Effector memory CD8-positive, alpha-beta T cell (primary cell): Measurements from ENCODE around the gene MARCHF10.
"Not testable (repeated sequence)": the region's sequence is repeated elsewhere in the genome, so short reads cannot be mapped to it uniquely, and the experiment has no call there.

Experiments used
- ATAC-seq: fragments of 150-1000 bp; cut with Tn5 transposase; replicated peaks from 2 replicates; pipeline ENCODE4 v1.10.0; 2021; ENCODE audit warnings: mild to moderate bottlenecking, moderate library complexity
- DNase-seq, 3 experiments: peaks; one replicate each; pipeline ENCODE4 v3.0.0; 2021
- H3K27ac Mint-ChIP-seq, 2 donors: one replicate each; pipeline ENCODE4 v1.8.0; 2022; ENCODE audit warnings: mild to moderate bottlenecking in 2 of 2, mixed read lengths in 2 of 2, moderate library complexity in 2 of 2
- H3K27me3 Mint-ChIP-seq, 2 donors: one replicate each; pipeline ENCODE4 v1.8.0; 2022; ENCODE audit warnings: mixed read lengths in 2 of 2
- H3K36me3 Mint-ChIP-seq: one replicate; pipeline ENCODE4 v1.8.0; 2022; ENCODE audit warnings: mild to moderate bottlenecking, moderate library complexity, mixed read lengths; ENCODE audit not compliant: insufficient read depth
- H3K4me1 Mint-ChIP-seq, 2 donors: one replicate each; pipeline ENCODE4 v1.8.0; 2022; ENCODE audit warnings: low read depth in 2 of 2, mixed read lengths in 2 of 2
- H3K4me3 Mint-ChIP-seq, 2 donors: one replicate each; pipeline ENCODE4 v1.8.0; 2022; ENCODE audit warnings: mild to moderate bottlenecking in 2 of 2, mixed read lengths in 2 of 2, moderate library complexity in 2 of 2
- H3K9me3 Mint-ChIP-seq, 2 donors: one replicate each; pipeline ENCODE4 v1.8.0; 2022; ENCODE audit warnings: mixed read lengths in 2 of 2
- total RNA-seq, 9 experiments: gene quantifications; one replicate each; lab custom pipeline; 2026; lab: John Stamatoyannopoulos, UW

MARCHF10 gene, protein sequence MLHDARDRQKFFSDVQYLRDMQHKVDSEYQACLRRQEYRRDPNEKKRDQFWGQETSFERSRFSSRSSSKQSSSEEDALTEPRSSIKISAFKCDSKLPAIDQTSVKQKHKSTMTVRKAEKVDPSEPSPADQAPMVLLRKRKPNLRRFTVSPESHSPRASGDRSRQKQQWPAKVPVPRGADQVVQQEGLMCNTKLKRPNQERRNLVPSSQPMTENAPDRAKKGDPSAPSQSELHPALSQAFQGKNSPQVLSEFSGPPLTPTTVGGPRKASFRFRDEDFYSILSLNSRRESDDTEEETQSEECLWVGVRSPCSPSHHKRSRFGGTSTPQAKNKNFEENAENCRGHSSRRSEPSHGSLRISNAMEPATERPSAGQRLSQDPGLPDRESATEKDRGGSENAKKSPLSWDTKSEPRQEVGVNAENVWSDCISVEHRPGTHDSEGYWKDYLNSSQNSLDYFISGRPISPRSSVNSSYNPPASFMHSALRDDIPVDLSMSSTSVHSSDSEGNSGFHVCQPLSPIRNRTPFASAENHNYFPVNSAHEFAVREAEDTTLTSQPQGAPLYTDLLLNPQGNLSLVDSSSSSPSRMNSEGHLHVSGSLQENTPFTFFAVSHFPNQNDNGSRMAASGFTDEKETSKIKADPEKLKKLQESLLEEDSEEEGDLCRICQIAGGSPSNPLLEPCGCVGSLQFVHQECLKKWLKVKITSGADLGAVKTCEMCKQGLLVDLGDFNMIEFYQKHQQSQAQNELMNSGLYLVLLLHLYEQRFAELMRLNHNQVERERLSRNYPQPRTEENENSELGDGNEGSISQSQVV
- 0 to 0.39 (median 0.03) reads per million in 9 experiments for total RNA-seq

DNA sequence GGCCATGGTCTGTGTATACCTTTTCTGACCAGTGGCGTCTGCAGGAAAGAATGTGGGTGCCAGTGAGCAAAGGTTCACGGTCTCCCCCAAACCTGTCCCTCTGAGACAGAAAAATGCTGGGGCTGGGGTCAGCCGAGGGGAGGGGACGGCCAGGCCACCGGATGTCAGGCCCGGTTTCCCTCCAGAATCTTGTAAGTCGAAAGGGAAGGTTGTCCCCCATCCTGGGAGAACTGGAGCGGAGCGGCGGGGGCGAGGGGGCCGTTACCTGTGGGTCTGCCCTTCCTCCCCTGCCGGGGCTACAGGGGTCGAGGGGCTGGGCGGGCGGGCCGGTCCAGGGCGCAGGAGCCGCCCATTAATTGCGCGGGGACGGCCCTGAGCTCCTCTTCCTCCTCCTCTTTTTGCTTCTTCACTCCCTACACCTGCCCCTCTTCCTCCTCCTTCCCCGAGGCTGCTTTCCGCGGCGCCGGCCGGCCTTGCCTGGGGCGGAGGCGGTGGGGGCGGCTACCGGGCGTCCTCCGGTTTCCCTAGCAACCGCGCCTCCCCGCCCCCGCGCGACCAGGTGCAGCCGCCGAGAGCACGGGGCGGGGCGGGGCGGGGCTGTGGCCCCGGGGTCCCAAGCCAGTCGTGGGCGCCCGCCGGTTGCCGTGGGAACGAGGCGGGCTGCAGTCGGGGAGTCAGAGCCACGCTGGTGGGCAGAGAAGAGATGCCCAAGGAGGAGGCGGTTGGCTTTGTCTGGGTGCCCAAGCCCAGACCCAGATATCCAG, at the start of gene MARCHF10:
Gene MARCHF10 (minus strand): TSS at position 503 of the 764 bp plus-strand sequence. CDS start 6,579 bp downstream, outside the sequence.
- ATAC-seq = peak; percentile 54
- peak within 1 kb of the TSS in 1 of 2 donors; percentile 41 for H3K4me3 Mint-ChIP-seq
- H3K9me3 Mint-ChIP-seq = no peaks in the 10 kb centered on the region
- H3K27ac Mint-ChIP-seq = no peak within 1 kb of the TSS
- DNase-seq = peak in 1 of 3 experiments; percentile 12
- peaks cover 56 to 61% of the 10 kb centered on the region in 2 donors for H3K27me3 Mint-ChIP-seq
- H3K36me3 Mint-ChIP-seq = no peaks in the 10 kb centered on the region
- peaks cover 0 to 2% of the 10 kb centered on the region in 2 donors for H3K4me1 Mint-ChIP-seq

GRCh38 chr17:62857526-62857925, 49.4 kb upstream of the MARCHF10 start:
- Mint-ChIP-seq H3K27me3 (peaks cover 34 to 48% of the 10 kb centered on the region in 2 donors), H3K4me1 (no peaks in the 10 kb centered on the region), H3K4me3 (no peak overlapping the region), H3K27ac (no peak overlapping the region), H3K36me3 (no peaks in the 10 kb centered on the region), H3K9me3 (no peaks in the 10 kb centered on the region)
- ATAC-seq (no peak), DNase-seq (no peak)

DNA sequence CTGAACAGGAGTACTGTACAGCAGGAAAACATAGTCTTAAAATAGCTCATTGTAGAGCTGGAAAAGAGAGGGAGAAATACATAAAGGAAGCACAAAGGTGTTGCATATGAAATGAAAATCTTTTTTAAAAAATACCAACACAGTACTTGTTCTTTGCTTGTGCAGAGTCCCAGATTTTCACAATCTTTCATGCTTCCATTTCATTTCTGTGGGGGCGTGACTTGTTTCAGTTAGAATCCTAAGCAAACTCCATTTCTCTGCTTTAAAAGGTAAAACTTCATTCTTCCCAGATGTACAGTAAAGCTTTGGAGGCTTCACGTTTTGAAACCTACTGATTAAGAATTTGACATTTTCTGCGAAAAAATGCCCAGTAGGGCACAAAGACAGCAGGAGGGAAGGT, 48.5 kb upstream of the MARCHF10 start:
- Mint-ChIP-seq H3K4me1 (no peaks in the 10 kb centered on the region), H3K4me3 (no peak overlapping the region), H3K27ac (no peak overlapping the region), H3K27me3 (peaks cover 33 to 46% of the 10 kb centered on the region in 2 donors), H3K9me3 (no peaks in the 10 kb centered on the region), H3K36me3 (no peaks in the 10 kb centered on the region)
- ATAC-seq (no peak), DNase-seq (no peak)

DNA sequence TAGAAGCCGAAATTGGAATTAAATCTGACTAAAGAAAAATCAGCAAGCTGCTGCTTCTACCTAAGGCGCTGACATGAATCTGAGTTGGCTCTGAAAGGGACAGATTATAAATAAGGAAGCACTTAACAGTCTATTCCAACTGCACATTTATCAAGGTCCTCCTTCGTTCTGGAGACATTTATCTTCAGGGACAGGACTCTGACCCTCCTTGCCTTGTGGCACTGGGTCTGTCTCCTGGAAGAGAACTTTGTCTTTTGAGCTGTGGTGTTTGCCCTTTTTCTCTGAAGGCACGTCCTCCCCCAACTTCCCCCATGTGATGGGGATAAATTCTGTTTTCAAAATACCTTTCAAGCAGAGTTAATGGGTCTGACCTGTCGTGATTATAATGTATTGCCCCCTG, 47.0 kb upstream of the MARCHF10 start:
- Mint-ChIP-seq H3K36me3 (no peaks in the 10 kb centered on the region), H3K27me3 (peaks cover 27 to 32% of the 10 kb centered on the region in 2 donors), H3K9me3 (no peaks in the 10 kb centered on the region), H3K4me1 (no peaks in the 10 kb centered on the region), H3K27ac (no peak overlapping the region), H3K4me3 (no peak overlapping the region)
- ATAC-seq = no peak
- DNase-seq = no peak

DNA sequence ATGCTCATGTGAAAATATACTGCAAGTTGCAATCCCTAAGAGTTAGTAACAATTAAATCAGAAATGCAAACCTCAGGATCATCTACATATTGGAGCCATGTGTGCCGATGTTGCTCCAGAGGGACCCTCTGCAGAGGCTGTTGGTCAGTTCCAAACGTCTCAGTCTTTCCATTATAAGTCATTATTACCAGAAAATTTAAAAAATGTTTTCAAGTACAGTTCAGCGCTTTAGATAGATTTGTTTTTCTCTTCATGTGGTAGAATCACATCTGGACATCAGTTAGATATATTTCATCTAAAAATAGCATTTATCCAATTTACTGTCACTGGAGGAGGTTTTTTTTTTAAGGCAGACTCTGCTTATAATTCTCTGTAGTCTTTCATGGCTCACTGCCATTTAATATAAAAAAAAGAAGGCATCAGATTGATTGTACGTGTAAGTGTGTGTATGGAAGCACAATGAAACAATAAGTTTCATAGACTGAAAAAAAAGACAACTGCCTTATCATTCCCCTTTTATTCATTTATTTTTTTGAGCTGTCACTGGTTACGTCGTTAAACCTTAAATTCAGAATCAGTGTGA, 46.1 kb upstream of the MARCHF10 start:
- Mint-ChIP-seq H3K36me3 (no peaks in the 10 kb centered on the region), H3K27ac (no peak overlapping the region), H3K4me1 (no peaks in the 10 kb centered on the region), H3K27me3 (peaks cover 32% of the 10 kb centered on the region in 2 donors), H3K9me3 (no peaks in the 10 kb centered on the region), H3K4me3 (no peak overlapping the region)
- ATAC-seq (no peak), DNase-seq (no peak)

DNA sequence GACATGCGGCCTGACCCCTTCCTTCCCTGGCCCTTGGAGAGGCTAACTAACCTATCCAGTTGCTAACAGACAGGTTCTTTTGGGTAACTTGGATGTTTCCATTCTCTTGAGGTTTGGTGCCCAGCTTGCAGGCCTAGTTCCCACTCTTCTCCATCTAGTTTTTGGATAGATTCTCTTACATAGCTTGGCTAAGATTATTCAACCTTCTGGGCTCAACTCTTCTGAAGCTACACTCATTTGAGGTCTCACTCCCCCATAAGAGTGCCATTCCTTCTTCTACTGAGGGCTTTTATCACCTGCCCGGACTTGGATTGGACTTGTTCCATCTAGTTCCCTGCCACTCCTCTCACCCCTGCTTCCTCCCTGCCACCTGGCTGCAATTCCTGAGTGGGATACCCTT, 44.1 kb upstream of the MARCHF10 start:
- no peak overlapping the region for H3K27ac Mint-ChIP-seq

DNA sequence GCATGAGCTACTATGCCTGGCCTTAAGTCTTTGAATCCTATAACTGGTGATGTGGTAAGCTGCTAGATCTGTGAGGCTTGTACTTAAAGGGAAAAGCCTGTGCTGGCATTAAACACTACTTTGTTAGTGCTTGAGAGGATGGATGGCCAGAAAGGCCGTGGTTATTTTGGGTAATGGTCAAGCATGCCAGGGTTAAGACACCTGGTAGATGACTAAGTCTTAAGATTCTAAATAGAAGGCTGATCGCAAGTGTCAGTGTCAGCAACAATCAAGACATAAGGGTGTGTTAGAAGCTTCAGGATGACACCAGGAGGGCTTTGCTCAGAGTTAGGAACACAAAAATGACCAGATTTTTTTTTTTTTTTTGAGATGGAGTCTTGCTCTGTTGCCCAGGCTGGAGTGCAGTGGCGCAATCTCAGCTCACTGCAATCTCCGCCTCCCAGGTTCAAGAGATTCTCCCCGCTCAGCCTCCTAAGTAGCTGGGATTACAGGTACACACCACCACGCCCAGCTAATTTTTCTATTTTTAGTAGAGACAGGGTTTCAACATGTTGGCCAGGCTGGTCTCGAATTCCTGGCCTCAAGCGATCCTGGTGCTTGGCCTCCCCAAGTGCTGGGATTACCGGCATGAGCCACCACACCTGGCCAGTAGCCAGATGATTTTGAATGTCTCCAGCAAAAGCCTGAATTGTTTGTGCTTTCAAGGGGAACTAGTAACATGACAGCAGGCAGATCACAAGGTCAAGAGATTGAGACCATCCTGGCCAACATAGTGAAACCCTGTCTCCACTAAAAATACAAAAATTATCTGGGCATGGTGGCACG, 41.7 kb upstream of the MARCHF10 start:
- not testable (repeated sequence) for DNase-seq, H3K4me3 Mint-ChIP-seq, H3K36me3 Mint-ChIP-seq, H3K27ac Mint-ChIP-seq, H3K9me3 Mint-ChIP-seq, ATAC-seq, H3K4me1 Mint-ChIP-seq
- peaks cover 28 to 39% of the 10 kb centered on the region in 2 donors for H3K27me3 Mint-ChIP-seq

More for the DNA sequence above, 44.1 kb upstream of the MARCHF10 start:
- Mint-ChIP-seq H3K4me3 (no peak overlapping the region), H3K27me3 (peaks cover 38 to 43% of the 10 kb centered on the region in 2 donors), H3K36me3 (no peaks in the 10 kb centered on the region), H3K4me1 (no peaks in the 10 kb centered on the region), H3K9me3 (no peaks in the 10 kb centered on the region)
- no peak for ATAC-seq
- DNase-seq = no peak

- no peak overlapping the region for H3K4me3 Mint-ChIP-seq
- H3K27ac Mint-ChIP-seq = no peak overlapping the region
- H3K36me3 Mint-ChIP-seq = no peaks in the 10 kb centered on the region
- DNase-seq = no peak
- H3K4me1 Mint-ChIP-seq = no peaks in the 10 kb centered on the region
- H3K27me3 Mint-ChIP-seq = peaks cover 14 to 36% of the 10 kb centered on the region in 2 donors
- no peak for ATAC-seq
- no peaks in the 10 kb centered on the region for H3K9me3 Mint-ChIP-seq
Observed at GRCh38 chr17:62848334-62848733, 40.2 kb upstream of the MARCHF10 start.

DNA sequence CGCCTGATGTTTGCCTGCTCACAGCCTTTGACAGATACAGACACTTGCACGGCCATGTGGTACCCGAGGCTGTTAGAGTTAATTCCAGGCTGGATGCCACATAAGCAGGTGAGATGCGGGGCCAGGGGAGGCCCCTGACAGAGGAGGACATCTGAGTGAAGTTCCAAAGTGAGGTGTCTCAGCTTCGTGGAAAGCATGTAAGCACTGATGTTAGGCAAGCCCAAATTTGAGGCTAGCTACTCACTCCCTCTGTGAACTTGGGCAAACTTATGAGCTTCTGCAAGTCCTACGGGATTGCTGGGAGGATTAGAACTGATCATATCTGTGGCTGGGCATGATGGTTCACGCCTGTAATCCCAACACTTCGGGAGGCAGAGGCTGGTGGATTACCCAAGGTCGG, 39.3 kb upstream of the MARCHF10 start:
- ATAC-seq (no peak), DNase-seq (no peak)
- Mint-ChIP-seq H3K27me3 (peaks cover 10 to 31% of the 10 kb centered on the region in 2 donors), H3K9me3 (no peaks in the 10 kb centered on the region), H3K4me1 (no peaks in the 10 kb centered on the region), H3K36me3 (no peaks in the 10 kb centered on the region), H3K4me3 (no peak overlapping the region), H3K27ac (no peak overlapping the region)

- DNase-seq (no peak), ATAC-seq (no peak)
- peaks cover 21 to 26% of the 10 kb centered on the region in 2 donors for H3K27me3 Mint-ChIP-seq
- no peak overlapping the region for H3K27ac Mint-ChIP-seq
- H3K36me3 Mint-ChIP-seq = no peaks in the 10 kb centered on the region
- no peak overlapping the region for H3K4me3 Mint-ChIP-seq
- no peaks in the 10 kb centered on the region for H3K9me3 Mint-ChIP-seq
- no peaks in the 10 kb centered on the region for H3K4me1 Mint-ChIP-seq
Observed at GRCh38 chr17:62840871-62841270, 32.8 kb upstream of the MARCHF10 start.

GRCh38 chr17:62833816-62834215, 25.7 kb upstream of the MARCHF10 start:
- ATAC-seq, H3K4me3 Mint-ChIP-seq, DNase-seq, H3K27ac Mint-ChIP-seq, H3K9me3 Mint-ChIP-seq, H3K4me1 Mint-ChIP-seq, H3K36me3 Mint-ChIP-seq: not testable (repeated sequence)
- H3K27me3 Mint-ChIP-seq = peaks cover 35 to 43% of the 10 kb centered on the region in 2 donors

GRCh38 chr17:62832405-62832804, 24.3 kb upstream of the MARCHF10 start:
- H3K4me3 Mint-ChIP-seq = no peak overlapping the region
- H3K9me3 Mint-ChIP-seq = no peaks in the 10 kb centered on the region
- ATAC-seq (no peak), DNase-seq (no peak)
- peaks cover 38 to 45% of the 10 kb centered on the region in 2 donors for H3K27me3 Mint-ChIP-seq
- no peaks in the 10 kb centered on the region for H3K36me3 Mint-ChIP-seq
- H3K27ac Mint-ChIP-seq = no peak overlapping the region
- H3K4me1 Mint-ChIP-seq = peaks cover 0 to 2% of the 10 kb centered on the region in 2 donors
